Keratinocyte (primary cell): ENCODE results near the gene SERTAD1.

ENCODE experiments used
- CTCF ChIP-seq, 3 experiments: IDR thresholded peaks in 1 of 3; conservative IDR thresholded peaks in 1 of 3; optimal IDR thresholded peaks in 1 of 3; 2 replicates in 2 of 3; 3 replicates in 1 of 3; pipeline versions ENCODE3 to v1.5.1; 2011; ENCODE audit warnings: low read length in 3 of 3, mild to moderate bottlenecking in 3 of 3, moderate library complexity in 2 of 3, control low read depth in 1 of 3, inconsistent platforms in 1 of 3; ENCODE audit not compliant: insufficient read depth in 2 of 3; ENCODE audit errors: extremely low read depth in 1 of 3
- EZH2 ChIP-seq: IDR thresholded peaks from one replicate; pipeline ENCODE4 v1.6.1; 2012; ENCODE audit warnings: inconsistent platforms, mild to moderate bottlenecking, low read length, moderate library complexity

GRCh38 chr19:40458597-40458974 lies 32.8 kb upstream of the SERTAD1 start:
- TF ChIP-seq CTCF (optimal IDR thresholded peaks at IDR 0.05 in 1 of 3, IDR thresholded peaks at IDR 0.05 in 1 of 3, conservative IDR thresholded peaks at IDR 0.05 in 1 of 3; ENCODE audit: extremely low read depth in 1 of 3, insufficient read depth in 2 of 3, low read length in 3 of 3) = no peak
- no peak for TF ChIP-seq EZH2
